Esophagus (tissue), 2 donors: ENCODE results near the gene AIG1. TPM values are rescaled to one million over a fixed set of nuclear protein-coding genes. Genes with fewer than 3 reads are reported as not detected.
"Not testable (repeated sequence)": the region's sequence is repeated elsewhere in the genome, so short reads cannot be mapped to it uniquely, and the experiment has no call there.

Source experiments
- H3K27ac ChIP-seq, 2 donors: one replicate each; pipeline ENCODE4 v1.5.1; 2013; ENCODE audit warnings: low read depth in 2 of 2, mild to moderate bottlenecking in 2 of 2, inconsistent platforms in 1 of 2, low read length in 1 of 2, moderate library complexity in 1 of 2
- H3K27me3 ChIP-seq, 2 donors: one replicate each; pipeline ENCODE4 v1.6.1; 2013; ENCODE audit warnings: low read length in 2 of 2, control low read depth in 1 of 2, mild to moderate bottlenecking in 1 of 2; ENCODE audit not compliant: insufficient read depth in 2 of 2, control insufficient read depth in 1 of 2
- H3K36me3 ChIP-seq, 2 donors: one replicate each; pipeline ENCODE4 v1.6.1; 2013; ENCODE audit warnings: low read length in 1 of 2; ENCODE audit not compliant: control insufficient read depth in 2 of 2, insufficient read depth in 2 of 2
- H3K4me1 ChIP-seq, 2 donors: one replicate each; pipeline ENCODE4 v1.6.1; 2013; ENCODE audit warnings: low read length in 1 of 2; ENCODE audit not compliant: control insufficient read depth in 2 of 2, insufficient read depth in 2 of 2
- H3K4me3 ChIP-seq, 2 donors: one replicate each; pipeline ENCODE4 v1.5.1; 2013; ENCODE audit warnings: low read length in 2 of 2, mild to moderate bottlenecking in 2 of 2, low read depth in 1 of 2, moderate library complexity in 1 of 2
- H3K9me3 ChIP-seq, 2 donors: one replicate each; pipeline ENCODE4 v1.6.1; 2013; ENCODE audit warnings: mild to moderate bottlenecking in 2 of 2, low read depth in 1 of 2, low read length in 1 of 2, moderate library complexity in 1 of 2; ENCODE audit not compliant: control insufficient read depth in 2 of 2, insufficient read depth in 1 of 2
- WGBS, 2 donors: extraction: QIAGEN DNeasy Blood & Tissue Kit; methylation state at CpG; one replicate each; pipeline ENCODE4 v1.1.7; 2013; 5-methylcytosine and 5-hydroxymethylcytosine counted together
- polyA plus RNA-seq, 2 donors: library from polyadenylated mRNA; stranded (reverse); fragments of 200-250 nt; gene quantifications; one replicate each; pipeline ENCODE4 v1.2.3, GENCODE V29; 2013
- donor health status: healthy with polysubstance abuse.
- donor health status: Bipolar disorder and iron deficiency.

Gene AIG1
- polyA plus RNA-seq, 2 donors: 28.5 to 44.6 TPM

- not testable (repeated sequence) for H3K4me3 ChIP-seq, H3K27me3 ChIP-seq, H3K9me3 ChIP-seq, H3K27ac ChIP-seq, H3K4me1 ChIP-seq, H3K36me3 ChIP-seq
- WGBS, 2 donors: 89 to 94% methylated on average over 8 of the region's 8 CpGs
These were observed 23.3 kb downstream of the AIG1 start for GRCh38 chr6:143084019-143084418.

GRCh38 chr6:143087335-143087734 is 26.6 kb downstream of the AIG1 start:
- WGBS, 2 donors: 97 to 98% methylated on average over 11 of the region's 11 CpGs
- H3K9me3 ChIP-seq, H3K36me3 ChIP-seq, H3K27me3 ChIP-seq, H3K4me3 ChIP-seq, H3K27ac ChIP-seq, H3K4me1 ChIP-seq: not testable (repeated sequence)

GRCh38 chr6:143087856-143088255 is 27.2 kb downstream of the AIG1 start:
- WGBS, 2 donors: 96 to 97% methylated on average over 2 of the region's 2 CpGs

GRCh38 chr6:143090314-143091044 is 29.8 kb downstream of the AIG1 start:
- Histone ChIP-seq H3K36me3 (no peaks in the 10 kb centered on the region), H3K9me3 (no peaks in the 10 kb centered on the region), H3K27me3 (no peaks in the 10 kb centered on the region), H3K4me3 (no peak overlapping the region), H3K27ac (no peak overlapping the region), H3K4me1 (no peaks in the 10 kb centered on the region)
- WGBS, 2 donors: 82 to 83% methylated on average over 3 of the region's 3 CpGs

More at GRCh38 chr6:143087856-143088255, 27.2 kb downstream of the AIG1 start:
- Histone ChIP-seq H3K4me1 (no peaks in the 10 kb centered on the region), H3K36me3 (no peaks in the 10 kb centered on the region), H3K27ac (no peak overlapping the region), H3K9me3 (no peaks in the 10 kb centered on the region), H3K4me3 (no peak overlapping the region), H3K27me3 (no peaks in the 10 kb centered on the region)

GRCh38 chr6:143092768-143093167 is 32.1 kb downstream of the AIG1 start:
- Histone ChIP-seq H3K27ac (no peak overlapping the region), H3K4me3 (no peak overlapping the region), H3K4me1 (no peaks in the 10 kb centered on the region), H3K9me3 (no peaks in the 10 kb centered on the region), H3K27me3 (no peaks in the 10 kb centered on the region), H3K36me3 (no peaks in the 10 kb centered on the region)
- 93 to 100% methylated on average over 2 of the region's 2 CpGs for WGBS, 2 donors

- no peaks in the 10 kb centered on the region for H3K9me3 ChIP-seq
- no peak overlapping the region for H3K4me3 ChIP-seq
- no peaks in the 10 kb centered on the region for H3K4me1 ChIP-seq
- no peak overlapping the region for H3K27ac ChIP-seq
- 81 to 92% methylated on average over 2 of the region's 2 CpGs for WGBS, 2 donors
- no peaks in the 10 kb centered on the region for H3K27me3 ChIP-seq
- no peaks in the 10 kb centered on the region for H3K36me3 ChIP-seq
These were observed 32.6 kb downstream of the AIG1 start for GRCh38 chr6:143093290-143093689.

GRCh38 chr6:143096403-143096802 is 35.7 kb downstream of the AIG1 start:
- 82 to 95% methylated on average over 2 of the region's 2 CpGs for WGBS, 2 donors
- Histone ChIP-seq H3K36me3 (no peaks in the 10 kb centered on the region), H3K27ac (no peak overlapping the region), H3K4me1 (no peaks in the 10 kb centered on the region), H3K27me3 (no peaks in the 10 kb centered on the region), H3K9me3 (no peaks in the 10 kb centered on the region), H3K4me3 (no peak overlapping the region)

- 81 to 82% methylated on average over 6 of the region's 6 CpGs for WGBS, 2 donors
These were observed 36.6 kb downstream of the AIG1 start for GRCh38 chr6:143097224-143097795.

GRCh38 chr6:143098054-143098671 is 37.5 kb downstream of the AIG1 start:
- no peaks in the 10 kb centered on the region for H3K9me3 ChIP-seq
- WGBS, 2 donors: 72 to 76% methylated on average over 2 of the region's 2 CpGs
- no peaks in the 10 kb centered on the region for H3K27me3 ChIP-seq
- H3K4me3 ChIP-seq: no peak overlapping the region
- H3K4me1 ChIP-seq: no peaks in the 10 kb centered on the region
- H3K36me3 ChIP-seq: no peaks in the 10 kb centered on the region
- H3K27ac ChIP-seq: no peak overlapping the region

More at GRCh38 chr6:143097224-143097795, 36.6 kb downstream of the AIG1 start:
- no peaks in the 10 kb centered on the region for H3K4me1 ChIP-seq
- no peaks in the 10 kb centered on the region for H3K9me3 ChIP-seq
- H3K36me3 ChIP-seq: no peaks in the 10 kb centered on the region
- no peak overlapping the region for H3K27ac ChIP-seq
- no peaks in the 10 kb centered on the region for H3K27me3 ChIP-seq
- no peak overlapping the region for H3K4me3 ChIP-seq
